Upper lobe of left lung (tissue), 4 donors: ENCODE results near the gene KCP.

Experiments used
- EP300 ChIP-seq, 4 donors: sonication (generic); formaldehyde crosslinking; IDR thresholded peaks; one replicate each; pipeline ENCODE4 v1.5.1; 2017; ENCODE audit warnings: antibody characterized with exemption in 4 of 4, control low read depth in 2 of 4
- POLR2A ChIP-seq, 4 donors: fragments of 450-650 bp; IDR thresholded peaks; one replicate each; pipeline ENCODE4 v1.5.1; 2016 to 2017; ENCODE audit warnings: antibody characterized with exemption in 4 of 4, mild to moderate bottlenecking in 2 of 4
- POLR2AphosphoS5 ChIP-seq, 2 donors: sonication (generic); formaldehyde crosslinking; IDR thresholded peaks; one replicate each; pipeline ENCODE4 v1.5.1; 2017; ENCODE audit warnings: antibody characterized with exemption in 2 of 2
- TF ChIP-seq, protein P1 (sequence below), 6 experiments: fragments of 450-650 bp in 4 of 6; fragments of 200-600 bp in 2 of 6; sonication (generic) in 2 of 6; IDR thresholded peaks; one replicate each; pipeline ENCODE4 v1.5.1; 2016 to 2019; ENCODE audit warnings: antibody characterized with exemption in 6 of 6

DNA sequence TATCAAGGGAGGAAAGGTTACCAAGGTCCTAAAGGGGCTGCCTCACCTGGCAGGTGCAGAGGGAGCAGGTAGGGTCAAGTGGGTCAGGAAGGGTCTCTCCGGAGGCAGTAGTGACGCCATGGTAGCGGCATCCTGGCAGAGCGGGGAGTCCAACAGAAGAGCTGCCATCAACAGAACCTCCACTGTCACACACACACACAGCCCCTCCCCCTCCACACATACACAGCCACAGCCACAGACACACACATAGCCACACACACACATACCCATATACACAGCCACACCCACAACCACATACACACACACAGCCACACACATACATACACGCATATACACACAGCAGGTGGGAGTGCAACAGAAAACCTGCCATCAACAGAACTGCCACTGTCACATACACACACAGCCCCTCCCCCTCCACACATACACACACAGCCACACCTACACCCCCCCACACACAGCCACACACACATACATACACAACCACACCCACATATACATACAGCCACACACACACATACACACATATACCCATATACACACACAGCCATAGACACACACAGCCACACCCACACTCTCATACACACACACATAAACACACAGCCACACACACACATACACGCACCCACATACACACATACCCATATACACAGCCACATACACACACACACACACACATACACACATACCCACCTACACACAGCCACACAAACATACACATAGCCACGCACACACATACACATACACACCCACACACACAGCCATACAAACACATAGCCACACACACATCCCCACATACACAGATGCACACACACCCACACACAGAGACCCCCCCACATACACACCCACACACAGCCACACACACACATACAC, 23.1 kb downstream of the KCP start:
- TF ChIP-seq, protein P1, sequence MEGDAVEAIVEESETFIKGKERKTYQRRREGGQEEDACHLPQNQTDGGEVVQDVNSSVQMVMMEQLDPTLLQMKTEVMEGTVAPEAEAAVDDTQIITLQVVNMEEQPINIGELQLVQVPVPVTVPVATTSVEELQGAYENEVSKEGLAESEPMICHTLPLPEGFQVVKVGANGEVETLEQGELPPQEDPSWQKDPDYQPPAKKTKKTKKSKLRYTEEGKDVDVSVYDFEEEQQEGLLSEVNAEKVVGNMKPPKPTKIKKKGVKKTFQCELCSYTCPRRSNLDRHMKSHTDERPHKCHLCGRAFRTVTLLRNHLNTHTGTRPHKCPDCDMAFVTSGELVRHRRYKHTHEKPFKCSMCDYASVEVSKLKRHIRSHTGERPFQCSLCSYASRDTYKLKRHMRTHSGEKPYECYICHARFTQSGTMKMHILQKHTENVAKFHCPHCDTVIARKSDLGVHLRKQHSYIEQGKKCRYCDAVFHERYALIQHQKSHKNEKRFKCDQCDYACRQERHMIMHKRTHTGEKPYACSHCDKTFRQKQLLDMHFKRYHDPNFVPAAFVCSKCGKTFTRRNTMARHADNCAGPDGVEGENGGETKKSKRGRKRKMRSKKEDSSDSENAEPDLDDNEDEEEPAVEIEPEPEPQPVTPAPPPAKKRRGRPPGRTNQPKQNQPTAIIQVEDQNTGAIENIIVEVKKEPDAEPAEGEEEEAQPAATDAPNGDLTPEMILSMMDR (IDR thresholded peaks at IDR 0.05), result no peak
- TF ChIP-seq EP300 (IDR thresholded peaks at IDR 0.05), result no peak
- TF ChIP-seq POLR2AphosphoS5 (IDR thresholded peaks at IDR 0.05), result no peak
- no peak for TF ChIP-seq POLR2A (IDR thresholded peaks at IDR 0.05)
